HG02571 (cell line): Measurements from ENCODE around the gene PCDHGA11.
"Not testable (repeated sequence)": the region's sequence is repeated elsewhere in the genome, so short reads cannot be mapped to it uniquely, and the experiment has no call there.

Source experiments
- ATAC-seq: cut with Tn5 transposase; IDR thresholded peaks from one replicate; pipeline ENCODE4 v1.9.1; 2021; ENCODE audit warnings: mild to moderate bottlenecking, moderate library complexity; ENCODE audit not compliant: unreplicated experiment

The PCDHGA11 gene

GRCh38 chr5:141430332-141431113 lies 9.7 kb downstream of the PCDHGA11 start, which contains the start of gene PCDHGA12:
PCDHGA12 (plus strand) TSS chr5:141430507; CDS start chr5:141430760, 253 bp downstream.
- ATAC-seq = no peak

- no peak for ATAC-seq
These were observed 10.4 kb downstream of the PCDHGA11 start for GRCh38 chr5:141431286-141431685.

GRCh38 chr5:141432308-141432707 lies 11.5 kb downstream of the PCDHGA11 start:
- ATAC-seq = not testable (repeated sequence)

- not testable (repeated sequence) for ATAC-seq
These were observed 11.9 kb downstream of the PCDHGA11 start for GRCh38 chr5:141432726-141433125.

- ATAC-seq = no peak
These were observed 13.2 kb downstream of the PCDHGA11 start for GRCh38 chr5:141434006-141434405.

GRCh38 chr5:141437221-141437620 lies 16.4 kb downstream of the PCDHGA11 start:
- no peak for ATAC-seq

- ATAC-seq = no peak
These were observed 18.7 kb downstream of the PCDHGA11 start for GRCh38 chr5:141439411-141440141.

GRCh38 chr5:141440341-141440740 lies 19.5 kb downstream of the PCDHGA11 start:
- no peak for ATAC-seq

GRCh38 chr5:141441571-141442170 lies 20.8 kb downstream of the PCDHGA11 start:
- no peak for ATAC-seq

- ATAC-seq = no peak
These were observed 44.5 kb downstream of the PCDHGA11 start for GRCh38 chr5:141465351-141465750.
